A549 (cell line): ENCODE measurements around the gene MGAT5. TPM values are rescaled to one million over a fixed set of nuclear protein-coding genes. Genes with fewer than 3 reads are reported as not detected.
A peak's percentile ranks its signal among the peaks of the same experiment; 100 is the strongest.

Experiments used
- ATAC-seq, 2 experiments: fragments of 200-7000 bp in 1 of 2; fragments of >200 bp in 1 of 2; cut with Nextera tagmentation in 1 of 2; cut with Tn5 transposase in 1 of 2; 3 replicates each; pipeline versions ENCODE4 v1.8.0 to v1.9.1; 2018 to 2020; ENCODE audit warnings: mild to moderate bottlenecking in 1 of 2, moderate library complexity in 1 of 2
- CTCF ChIA-PET: fragments of 300-600 bp; sonication (Branson Sonifier 250); formaldehyde crosslinking; extraction: SDS; loops from one replicate; lab custom pipeline; 2021; ENCODE audit warnings: antibody characterized with exemption, inconsistent platforms; lab: Yijun Ruan, JAX
- POLR2A ChIA-PET: fragments of 350-600 bp; formaldehyde crosslinking; extraction: SDS; loops from one replicate; lab custom pipeline; 2021; ENCODE audit warnings: antibody characterized with exemption, inconsistent platforms; lab: Yijun Ruan, JAX
- DNase-seq, 2 experiments: peaks; one replicate each; pipeline versions ENCODE4 v3.0.0 to v3.0.0-alpha.2; 2011 to 2016; ENCODE audit warnings: low read depth in 1 of 2, low spot score in 1 of 2
- FAIRE-seq: peaks from 2 replicates; lab custom pipeline; 2011; peaks lifted over from hg19 to GRCh38; lab: Jason Lieb, UNC
- H3K27ac ChIP-seq, 2 experiments: fragments of >200 bp; sonication (Bioruptor Twin); formaldehyde crosslinking; 3 replicates each; pipeline ENCODE4 v1.5.1; 2016 to 2017
- H3K4me1 ChIP-seq: fragments of >200 bp; sonication (Bioruptor Twin); formaldehyde crosslinking; 3 replicates; pipeline ENCODE4 v1.6.1; 2016
- H3K4me2 ChIP-seq: fragments of >200 bp; sonication (Bioruptor Twin); formaldehyde crosslinking; 3 replicates; pipeline ENCODE4 v1.6.1; 2016
- H3K4me3 ChIP-seq: fragments of >200 bp; sonication (Bioruptor Twin); formaldehyde crosslinking; 3 replicates; pipeline ENCODE4 v1.5.1; 2016
- H3K9me3 ChIP-seq: fragments of >200 bp; sonication (Bioruptor Twin); formaldehyde crosslinking; 3 replicates; pipeline ENCODE4 v1.6.1; 2016
- CBX8 ChIP-seq: fragments of 200-600 bp; sonication (generic); IDR thresholded peaks from 2 replicates; pipeline ENCODE4 v1.6.1; 2016
- CTCF ChIP-seq: fragments of >200 bp; sonication (Bioruptor Twin); formaldehyde crosslinking; IDR thresholded peaks from 3 replicates; pipeline ENCODE4 v1.5.1; 2016
- EHMT2 ChIP-seq: fragments of 200-600 bp; sonication (generic); IDR thresholded peaks from 2 replicates; pipeline ENCODE4 v1.6.1; 2016; ENCODE audit warnings: antibody characterized with exemption, low read depth, mild to moderate bottlenecking, moderate library complexity
- EP300 ChIP-seq, 2 experiments: fragments of >200 bp; sonication (Bioruptor Twin); formaldehyde crosslinking; IDR thresholded peaks; 2 replicates in 1 of 2; 3 replicates in 1 of 2; pipeline ENCODE4 v1.6.1; 2016 to 2017
- FOSB ChIP-seq: fragments of 250-450 bp; sonication (Bioruptor Pico); IDR thresholded peaks from 2 replicates; pipeline ENCODE4 v1.5.0; 2020; ENCODE audit warnings: mild to moderate bottlenecking, moderate library complexity
- GATA3 ChIP-seq: IDR thresholded peaks from 2 replicates; pipeline ENCODE4 v1.6.1; 2012; ENCODE audit warnings: borderline replicate concordance
- HDAC2 ChIP-seq: fragments of 200-600 bp; sonication (generic); IDR thresholded peaks from 2 replicates; pipeline ENCODE4 v1.6.1; 2016
- HOXB13 ChIP-seq: fragments of 250-450 bp; sonication (Bioruptor Pico); IDR thresholded peaks from 2 replicates; pipeline ENCODE4 v1.5.0; 2020; ENCODE audit warnings: low read depth, mild to moderate bottlenecking, moderate library complexity
- KDM1A ChIP-seq: fragments of 200-600 bp; sonication (generic); IDR thresholded peaks from 2 replicates; pipeline ENCODE4 v1.6.1; 2016; ENCODE audit warnings: low read depth, mild to moderate bottlenecking
- MAFK ChIP-seq: fragments of 450-650 bp; IDR thresholded peaks from 2 replicates; pipeline ENCODE4 v1.6.1; 2014; ENCODE audit not compliant: partially characterized antibody
- MAZ ChIP-seq: fragments of 150-350 bp; IDR thresholded peaks from 2 replicates; pipeline ENCODE4 v1.6.1; 2014; ENCODE audit warnings: antibody characterized with exemption, low read depth, low read length, borderline replicate concordance
- POLR2A ChIP-seq: IDR thresholded peaks from 2 replicates; pipeline ENCODE4 v1.6.1; 2012; ENCODE audit warnings: mild to moderate bottlenecking, low read length
- POLR2AphosphoS2 ChIP-seq: conservative IDR thresholded peaks from 2 replicates; pipeline ENCODE4 v1.6.1; 2012; ENCODE audit warnings: low read length, improper control_type of control experiment, inconsistent platforms
- RARB ChIP-seq: fragments of 250-450 bp; sonication (Bioruptor Pico); IDR thresholded peaks from 2 replicates; pipeline ENCODE4 v1.8.0; 2021; ENCODE audit warnings: mild to moderate bottlenecking, moderate library complexity
- REST ChIP-seq: fragments of 200-600 bp; sonication (generic); IDR thresholded peaks from 2 replicates; pipeline ENCODE4 v1.6.1; 2016; ENCODE audit warnings: antibody characterized with exemption, mild to moderate bottlenecking, moderate library complexity
- RNF2 ChIP-seq: fragments of 200-600 bp; sonication (generic); IDR thresholded peaks from 2 replicates; pipeline ENCODE4 v1.6.1; 2016; ENCODE audit warnings: low read depth, mild to moderate bottlenecking, antibody characterized with exemption, moderate library complexity, borderline replicate concordance
- SMC3 ChIP-seq: fragments of >200 bp; sonication (Bioruptor Twin); formaldehyde crosslinking; IDR thresholded peaks from 3 replicates; pipeline ENCODE4 v1.6.1; 2018; ENCODE audit warnings: inconsistent platforms
- SREBF2 ChIP-seq: fragments of 450-650 bp; IDR thresholded peaks from 2 replicates; pipeline ENCODE4 v1.6.1; 2014; ENCODE audit warnings: mild to moderate bottlenecking, moderate library complexity
- TFCP2L1 ChIP-seq: fragments of 250-450 bp; sonication (Bioruptor Pico); IDR thresholded peaks from 2 replicates; pipeline ENCODE4 v1.5.0; 2021; ENCODE audit warnings: mild to moderate bottlenecking
- TP53 ChIP-seq: fragments of 250-450 bp; sonication (Bioruptor Pico); IDR thresholded peaks from 2 replicates; pipeline ENCODE4 v1.5.0; 2021; ENCODE audit warnings: mild to moderate bottlenecking, moderate library complexity
- ZC3H11A ChIP-seq: fragments of 450-650 bp; IDR thresholded peaks from 2 replicates; pipeline ENCODE4 v1.6.1; 2014; ENCODE audit warnings: antibody characterized with exemption, mild to moderate bottlenecking
- ZFP36 ChIP-seq: fragments of 450-650 bp; IDR thresholded peaks from 2 replicates; pipeline ENCODE4 v1.6.1; 2014; ENCODE audit warnings: borderline replicate concordance; ENCODE audit not compliant: partially characterized antibody
- ZNF302 ChIP-seq: fragments of 250-450 bp; sonication (Bioruptor Pico); IDR thresholded peaks from 2 replicates; pipeline ENCODE4 v1.9.0; 2021; ENCODE audit warnings: inconsistent platforms, mild to moderate bottlenecking, moderate library complexity
- ZSCAN20 ChIP-seq: fragments of 250-450 bp; sonication (Bioruptor Pico); IDR thresholded peaks from 2 replicates; pipeline ENCODE4 v1.8.0; 2022; ENCODE audit warnings: mild to moderate bottlenecking, moderate library complexity
- WGBS: methylation state at CpG from one replicate; pipeline ENCODE4 v1.1.6; 2017; ENCODE audit errors: missing lambda C conversion rate; 5-methylcytosine and 5-hydroxymethylcytosine counted together
- polyA plus RNA-seq, 4 experiments: library from polyadenylated mRNA; depleted of rRNA in 3 of 4; stranded (reverse); fragments of >200 nt; fragmentation: RNase III in 1 of 4; extraction: RNeasy Plus Mini Kit Qiagen cat#74134 plus additional on column Dnase treatment in 1 of 4; gene quantifications; 2 replicates in 3 of 4; 3 replicates in 1 of 4; pipeline ENCODE4 v1.2.3, GENCODE V29; 2011 to 2017

MGAT5 gene
- polyA plus RNA-seq, 2 of the 4 experiments (the other 2 are of a cell fraction), result 13.2 to 17.1 TPM

GRCh38 chr2:134354611-134355010, 100.7 kb downstream of the MGAT5 start:
- TF ChIP-seq GATA3 (no peak), EHMT2 (no peak), SMC3 (no peak), CBX8 (no peak), EP300 (IDR thresholded peaks at IDR 0.05) (no peak)
- ATAC-seq, result no peak
- CTCF ChIA-PET, result interaction anchor here (0.6 to 0.8 kb wide), 2 partner anchors 13 to 97 kb away, joined by 3 read pairs; no protein-coding TSS in a partner anchor

GRCh38 chr2:134357814-134358213, 103.9 kb downstream of the MGAT5 start:
- H3K4me3 ChIP-seq, result no peak overlapping the region
- ChIA-PET CTCF (no interaction called here), POLR2A (no interaction called here)
- no peak overlapping the region for H3K4me2 ChIP-seq
- H3K27ac ChIP-seq, result no peak overlapping the region
- no peak for TF ChIP-seq KDM1A
- peak; percentile 12 for TF ChIP-seq MAFK
- TF ChIP-seq POLR2A, result no peak
- no peak for TF ChIP-seq REST
- no peak for TF ChIP-seq SREBF2
- no peak for TF ChIP-seq EP300 (IDR thresholded peaks at IDR 0.05)
- TF ChIP-seq TP53, result no peak
- no peak for FAIRE-seq
- no peaks in the 10 kb centered on the region for H3K9me3 ChIP-seq
- ATAC-seq, result no peak
- no peaks in the 10 kb centered on the region for H3K4me1 ChIP-seq
- 93% methylated on average over 3 of the region's 3 CpGs for WGBS
- no peak for DNase-seq

More at GRCh38 chr2:134354611-134355010, 100.7 kb downstream of the MGAT5 start:
- WGBS, result 94% methylated on average over 3 of the region's 3 CpGs
- H3K27ac ChIP-seq, result no peak overlapping the region
- FAIRE-seq (no peak), DNase-seq (no peak)
- no peak overlapping the region for H3K4me3 ChIP-seq
- H3K4me2 ChIP-seq, result no peak overlapping the region
- H3K4me1 ChIP-seq, result no peaks in the 10 kb centered on the region
- POLR2A ChIA-PET, result no interaction called here
- no peaks in the 10 kb centered on the region for H3K9me3 ChIP-seq

GRCh38 chr2:134359367-134360081, 105.7 kb downstream of the MGAT5 start:
- WGBS, result 70% methylated on average over 10 of the region's 10 CpGs

GRCh38 chr2:134360745-134361487, 107.0 kb downstream of the MGAT5 start:
- WGBS, result 92% methylated on average over 10 of the region's 10 CpGs
- no peak overlapping the region for H3K27ac ChIP-seq
- POLR2A ChIA-PET, result no interaction called here
- H3K9me3 ChIP-seq, result no peaks in the 10 kb centered on the region
- CTCF ChIA-PET, result interaction anchor here (1.8 kb wide), 1 partner anchor 51 kb away, joined by 4 read pairs; no protein-coding TSS in a partner anchor
- no peak for DNase-seq
- H3K4me3 ChIP-seq, result no peak overlapping the region
- no peak for FAIRE-seq
- H3K4me2 ChIP-seq, result no peak overlapping the region
- H3K4me1 ChIP-seq, result no peaks in the 10 kb centered on the region
- no peak for ATAC-seq
- no peak for TF ChIP-seq GATA3
- no peak for TF ChIP-seq ZSCAN20 (CRISPR knock-in tag)
- no peak for TF ChIP-seq RNF2
- TF ChIP-seq ZFP36, result no peak
- TF ChIP-seq TFCP2L1 (CRISPR knock-in tag), result no peak
- no peak for TF ChIP-seq ZC3H11A
- no peak for TF ChIP-seq RARB (CRISPR knock-in tag)
- no peak for TF ChIP-seq MAZ
- no peak for TF ChIP-seq HOXB13 (CRISPR knock-in tag)
- no peak for TF ChIP-seq EHMT2
- no peak for TF ChIP-seq ZNF302 (CRISPR knock-in tag)
- no peak for TF ChIP-seq HDAC2
- TF ChIP-seq SMC3, result no peak
- TF ChIP-seq CTCF, result no peak

More at GRCh38 chr2:134359367-134360081, 105.7 kb downstream of the MGAT5 start:
- Histone ChIP-seq H3K9me3 (no peaks in the 10 kb centered on the region), H3K4me3 (no peak overlapping the region), H3K4me1 (no peaks in the 10 kb centered on the region), H3K27ac (no peak overlapping the region), H3K4me2 (no peak overlapping the region)
- ATAC-seq (no peak), FAIRE-seq (no peak), DNase-seq (no peak)
- POLR2A ChIA-PET, result no interaction called here
- CTCF ChIA-PET, result interaction anchor here (1.3 to 1.8 kb wide), 2 partner anchors 15 to 53 kb away, joined by 3 to 4 read pairs; no protein-coding TSS in a partner anchor
- TF ChIP-seq FOSB (CRISPR knock-in tag), result no peak
- no peak for TF ChIP-seq MAFK
- no peak for TF ChIP-seq POLR2AphosphoS2
- no peak for TF ChIP-seq CBX8
